A549 (cell line): Measurements from ENCODE around the gene POP4. TPM values are rescaled to one million over a fixed set of nuclear protein-coding genes. Genes with fewer than 3 reads are reported as not detected.

Experiments used
- ATAC-seq, 2 experiments: fragments of 200-7000 bp in 1 of 2; fragments of >200 bp in 1 of 2; cut with Nextera tagmentation in 1 of 2; cut with Tn5 transposase in 1 of 2; 3 replicates each; pipeline versions ENCODE4 v1.8.0 to v1.9.1; 2018 to 2020; ENCODE audit warnings: mild to moderate bottlenecking in 1 of 2, moderate library complexity in 1 of 2
- CTCF ChIA-PET: fragments of 300-600 bp; sonication (Branson Sonifier 250); formaldehyde crosslinking; extraction: SDS; loops from one replicate; lab custom pipeline; 2021; ENCODE audit warnings: antibody characterized with exemption, inconsistent platforms; lab: Yijun Ruan, JAX
- POLR2A ChIA-PET: fragments of 350-600 bp; formaldehyde crosslinking; extraction: SDS; loops from one replicate; lab custom pipeline; 2021; ENCODE audit warnings: antibody characterized with exemption, inconsistent platforms; lab: Yijun Ruan, JAX
- DNase-seq, 2 experiments: peaks; one replicate each; pipeline versions ENCODE4 v3.0.0 to v3.0.0-alpha.2; 2011 to 2016; ENCODE audit warnings: low read depth in 1 of 2, low spot score in 1 of 2
- FAIRE-seq: peaks from 2 replicates; lab custom pipeline; 2011; peaks lifted over from hg19 to GRCh38; lab: Jason Lieb, UNC
- H3K27ac ChIP-seq, 2 experiments: fragments of >200 bp; sonication (Bioruptor Twin); formaldehyde crosslinking; 3 replicates each; pipeline ENCODE4 v1.5.1; 2016 to 2017
- H3K4me1 ChIP-seq: fragments of >200 bp; sonication (Bioruptor Twin); formaldehyde crosslinking; 3 replicates; pipeline ENCODE4 v1.6.1; 2016
- H3K4me2 ChIP-seq: fragments of >200 bp; sonication (Bioruptor Twin); formaldehyde crosslinking; 3 replicates; pipeline ENCODE4 v1.6.1; 2016
- H3K4me3 ChIP-seq: fragments of >200 bp; sonication (Bioruptor Twin); formaldehyde crosslinking; 3 replicates; pipeline ENCODE4 v1.5.1; 2016
- H3K9me3 ChIP-seq: fragments of >200 bp; sonication (Bioruptor Twin); formaldehyde crosslinking; 3 replicates; pipeline ENCODE4 v1.6.1; 2016
- ATOH8 ChIP-seq: fragments of 250-450 bp; sonication (Bioruptor Pico); IDR thresholded peaks from 2 replicates; pipeline ENCODE4 v1.5.0; 2020; ENCODE audit warnings: low read depth, mild to moderate bottlenecking, moderate library complexity
- ELK1 ChIP-seq: fragments of 150-350 bp; IDR thresholded peaks from 2 replicates; pipeline ENCODE4 v1.6.1; 2014; ENCODE audit warnings: low read depth, mild to moderate bottlenecking, low read length
- FOSB ChIP-seq: fragments of 250-450 bp; sonication (Bioruptor Pico); IDR thresholded peaks from 2 replicates; pipeline ENCODE4 v1.5.0; 2020; ENCODE audit warnings: mild to moderate bottlenecking, moderate library complexity
- HES2 ChIP-seq: fragments of >200 bp; sonication (Bioruptor Twin); formaldehyde crosslinking; IDR thresholded peaks from 2 replicates; pipeline ENCODE4 v1.6.1; 2016
- HMGXB4 ChIP-seq: fragments of 250-450 bp; sonication (Bioruptor Pico); IDR thresholded peaks from 2 replicates; pipeline ENCODE4 v1.5.0; 2021; ENCODE audit warnings: mild to moderate bottlenecking, moderate library complexity, borderline replicate concordance
- HOXA7 ChIP-seq: fragments of 250-450 bp; sonication (Bioruptor Pico); IDR thresholded peaks from 2 replicates; pipeline ENCODE4 v1.5.0; 2020; ENCODE audit warnings: mild to moderate bottlenecking, moderate library complexity
- HOXB13 ChIP-seq: fragments of 250-450 bp; sonication (Bioruptor Pico); IDR thresholded peaks from 2 replicates; pipeline ENCODE4 v1.5.0; 2020; ENCODE audit warnings: low read depth, mild to moderate bottlenecking, moderate library complexity
- HOXB5 ChIP-seq: fragments of 250-450 bp; sonication (Bioruptor Pico); IDR thresholded peaks from 2 replicates; pipeline ENCODE4 v1.5.0; 2020; ENCODE audit warnings: mild to moderate bottlenecking, moderate library complexity
- PHF8 ChIP-seq: fragments of 200-600 bp; sonication (generic); IDR thresholded peaks from 2 replicates; pipeline ENCODE4 v1.6.1; 2016; ENCODE audit warnings: low read depth, mild to moderate bottlenecking, antibody characterized with exemption, moderate library complexity, borderline replicate concordance
- POLR2A ChIP-seq: IDR thresholded peaks from 2 replicates; pipeline ENCODE4 v1.6.1; 2012; ENCODE audit warnings: mild to moderate bottlenecking, low read length
- SMC3 ChIP-seq: fragments of >200 bp; sonication (Bioruptor Twin); formaldehyde crosslinking; IDR thresholded peaks from 3 replicates; pipeline ENCODE4 v1.6.1; 2018; ENCODE audit warnings: inconsistent platforms
- TP53 ChIP-seq: fragments of 250-450 bp; sonication (Bioruptor Pico); IDR thresholded peaks from 2 replicates; pipeline ENCODE4 v1.5.0; 2021; ENCODE audit warnings: mild to moderate bottlenecking, moderate library complexity
- WGBS: methylation state at CpG from one replicate; pipeline ENCODE4 v1.1.6; 2017; ENCODE audit errors: missing lambda C conversion rate; 5-methylcytosine and 5-hydroxymethylcytosine counted together
- polyA plus RNA-seq, 4 experiments: library from polyadenylated mRNA; depleted of rRNA in 3 of 4; stranded (reverse); fragments of >200 nt; fragmentation: RNase III in 1 of 4; extraction: RNeasy Plus Mini Kit Qiagen cat#74134 plus additional on column Dnase treatment in 1 of 4; gene quantifications; 2 replicates in 3 of 4; 3 replicates in 1 of 4; pipeline ENCODE4 v1.2.3, GENCODE V29; 2011 to 2017

POP4 gene
- polyA plus RNA-seq, 2 of the 4 experiments (the other 2 are of a cell fraction): 202 to 208 TPM

GRCh38 chr19:29651622-29652394 lies 45.7 kb downstream of the POP4 start:
- WGBS: 57% methylated on average over 7 of the region's 7 CpGs
- POLR2A ChIA-PET: interaction anchor here (0.5 kb wide), 1 partner anchor 290 kb away, joined by 4 read pairs; no protein-coding TSS in a partner anchor
- FAIRE-seq (peak; percentile 88), DNase-seq (no peak), ATAC-seq (no peak)
- Histone ChIP-seq H3K9me3 (peaks cover 16% of the 10 kb centered on the region; the same call in 2 of the 3 replicates), H3K4me2 (no peak overlapping the region), H3K4me1 (no peaks in the 10 kb centered on the region), H3K27ac (no peak overlapping the region), H3K4me3 (no peak overlapping the region)
- TF ChIP-seq FOSB (CRISPR knock-in tag) (no peak), ATOH8 (CRISPR knock-in tag) (no peak), HOXA7 (no peak), HOXB5 (CRISPR knock-in tag) (no peak), HMGXB4 (no peak), PHF8 (no peak), HOXB13 (CRISPR knock-in tag) (no peak)
- CTCF ChIA-PET: interaction anchor here (0.7 to 2.6 kb wide), 5 partner anchors 11 to 65 kb away, joined by 3 to 14 read pairs (median 5); no protein-coding TSS in a partner anchor

- peaks cover 16% of the 10 kb centered on the region; the same call in 2 of the 3 replicates for H3K9me3 ChIP-seq
- no peak for TF ChIP-seq FOSB (CRISPR knock-in tag)
- no peak for TF ChIP-seq SMC3
- no peak for TF ChIP-seq HES2
- no peak for TF ChIP-seq TP53 (CRISPR knock-in tag)
- TF ChIP-seq POLR2A: no peak
- H3K4me3 ChIP-seq: no peak overlapping the region
- no peak for FAIRE-seq
- no peak overlapping the region for H3K4me2 ChIP-seq
- H3K4me1 ChIP-seq: no peaks in the 10 kb centered on the region
- WGBS: 33% methylated on average over 5 of the region's 5 CpGs
- no peak for ATAC-seq
- H3K27ac ChIP-seq: no peak overlapping the region
- POLR2A ChIA-PET: no interaction called here
- CTCF ChIA-PET: interaction anchor here (0.6 to 2.5 kb wide), 3 partner anchors 15 to 475 kb away, joined by 3 to 10 read pairs (median 6); no protein-coding TSS in a partner anchor
- DNase-seq: no peak
These were observed 47.3 kb downstream of the POP4 start for GRCh38 chr19:29653398-29653797.

GRCh38 chr19:29655648-29656335 lies 49.7 kb downstream of the POP4 start:
- H3K9me3 ChIP-seq: peaks cover 16% of the 10 kb centered on the region; the same call in 2 of the 3 replicates
- no peak overlapping the region for H3K4me2 ChIP-seq
- WGBS: 7% methylated on average over 4 of the region's 4 CpGs
- H3K27ac ChIP-seq: no peak overlapping the region
- ChIA-PET CTCF (interaction anchor here (0.6 to 2.5 kb wide), 4 partner anchors 11 to 971 kb away, joined by 3 to 10 read pairs (median 4); no protein-coding TSS in a partner anchor), POLR2A (no interaction called here)
- H3K4me1 ChIP-seq: no peaks in the 10 kb centered on the region
- FAIRE-seq (no peak), DNase-seq (no peak), ATAC-seq (peak; percentile 41 to 48; a peak in 4 of 6 replicates)
- TF ChIP-seq ELK1: no peak
- TF ChIP-seq, all 56 proteins: peak for 0
- H3K4me3 ChIP-seq: no peak overlapping the region
